Epidermal melanocyte (primary cell): ENCODE results near the gene DSG3.

Experiments used
- DNase-seq: peaks from one replicate; pipeline ENCODE4 v3.0.0; 2011; ENCODE audit warnings: low spot score; ENCODE audit not compliant: insufficient read length

DSG3 gene

GRCh38 chr18:31432316-31432715 lies 15.2 kb upstream of the DSG3 start:
- no peak for DNase-seq

DNA sequence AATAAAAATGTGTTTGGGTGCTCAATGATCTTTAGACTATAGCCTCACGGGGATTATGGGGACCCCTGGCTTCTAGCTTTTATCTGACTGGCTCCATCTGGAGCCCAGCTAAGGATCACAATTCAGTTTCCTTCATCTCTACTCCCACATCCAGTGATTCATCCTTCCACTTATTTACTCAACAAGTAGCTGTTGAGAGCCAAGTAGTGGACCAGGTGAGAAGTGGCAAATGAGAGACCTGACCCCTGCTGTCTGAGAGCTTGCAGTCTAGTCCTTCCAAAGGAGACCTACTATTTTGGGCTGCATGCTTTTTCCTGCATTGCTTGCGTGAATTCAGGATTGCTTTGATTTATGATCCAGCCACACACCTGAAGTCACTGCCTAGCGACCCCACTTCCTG lies 10.7 kb upstream of the DSG3 start:
- no peak for DNase-seq

GRCh38 chr18:31438402-31438801 lies 9.1 kb upstream of the DSG3 start:
- no peak for DNase-seq

DNA sequence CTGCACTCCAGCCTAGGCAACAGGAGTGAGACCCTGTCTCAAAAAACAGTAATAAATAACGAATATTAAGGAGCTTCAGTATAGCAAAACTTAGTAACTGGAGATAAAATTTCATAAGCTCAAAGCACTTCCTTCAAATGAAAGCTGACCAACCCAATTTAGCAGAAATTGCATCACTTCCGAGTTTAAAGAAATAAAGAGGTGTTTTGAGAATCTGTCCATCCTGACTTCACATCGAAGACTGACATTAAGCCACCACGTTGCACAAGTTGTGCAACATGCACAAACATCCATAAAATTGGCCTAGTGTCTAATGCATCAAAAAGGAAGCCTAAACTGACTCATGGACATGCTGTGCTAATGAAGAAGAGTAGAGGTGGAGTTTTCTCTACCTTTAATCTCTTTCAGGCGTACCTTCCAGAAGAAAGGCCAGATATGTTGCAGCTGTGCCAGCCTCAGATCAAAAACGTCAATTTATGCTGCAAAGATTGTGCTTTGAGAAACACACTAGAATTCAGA lies 7.7 kb upstream of the DSG3 start:
- no peak for DNase-seq

- DNase-seq: no peak
These were observed 6.8 kb upstream of the DSG3 start for GRCh38 chr18:31440787-31441186.

- DNase-seq: no peak
These were observed 6.0 kb upstream of the DSG3 start for GRCh38 chr18:31441493-31441892.

DNA sequence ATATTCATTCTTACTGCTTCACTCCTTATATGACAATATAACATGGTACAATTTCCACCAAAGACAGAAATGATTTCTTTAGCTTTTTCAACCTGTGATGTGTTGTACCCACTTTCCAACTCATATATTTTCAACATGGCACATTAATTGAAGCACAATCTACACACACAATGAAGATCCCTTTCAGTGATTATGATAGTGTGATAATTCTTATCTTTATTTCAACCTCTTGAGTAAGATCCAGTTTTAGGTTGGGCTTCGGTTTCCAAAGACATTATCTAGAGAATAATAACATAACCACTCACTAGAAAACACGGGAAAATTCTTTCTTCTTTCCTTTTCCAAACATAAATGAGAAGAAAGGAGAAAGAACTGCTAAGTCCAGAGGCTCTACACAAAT lies 3.4 kb upstream of the DSG3 start:
- no peak for DNase-seq

DNA sequence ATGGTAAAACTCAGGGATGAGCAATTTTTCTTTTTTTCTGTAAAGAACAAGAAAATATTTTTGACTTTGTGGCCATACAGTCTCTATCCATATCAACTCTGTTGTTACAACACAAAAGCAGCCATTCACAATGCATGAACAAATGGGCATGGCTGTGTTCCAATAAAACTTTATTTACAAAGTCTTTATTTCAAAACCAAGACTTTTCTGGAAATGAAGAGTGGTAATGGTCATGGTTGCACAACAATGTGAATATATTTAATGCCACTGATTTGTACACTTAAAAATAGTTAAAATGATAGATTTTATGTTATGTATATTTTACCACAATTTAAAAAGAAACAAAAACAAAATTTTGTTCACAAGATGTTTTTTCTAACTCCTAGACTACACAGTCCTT lies 1.6 kb upstream of the DSG3 start:
- no peak for DNase-seq

DNA sequence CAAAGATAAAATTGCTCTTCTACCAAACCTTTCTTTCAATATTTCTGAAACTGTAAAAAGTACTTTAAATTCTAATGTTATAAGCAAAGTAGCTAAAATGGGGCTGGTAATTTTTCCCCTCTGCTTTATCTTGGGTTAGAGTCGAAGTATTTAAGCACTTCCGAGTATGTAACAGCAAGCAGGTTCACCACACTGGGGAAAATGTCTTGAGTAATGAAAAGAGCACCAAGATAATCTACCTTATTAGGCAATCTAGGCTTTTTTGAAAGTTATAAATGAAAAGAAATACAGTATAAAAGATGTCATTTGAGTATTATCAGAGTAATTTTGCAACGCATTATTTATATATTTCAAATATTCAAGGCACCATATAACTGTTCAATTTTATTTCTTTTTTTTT lies 687 bp upstream of the DSG3 start:
- no peak for DNase-seq

- no peak for DNase-seq
These were observed 2.9 kb downstream of the DSG3 start for GRCh38 chr18:31450409-31450808.

- DNase-seq: no peak
These were observed 4.1 kb downstream of the DSG3 start for GRCh38 chr18:31451625-31452024.

- no peak for DNase-seq
These were observed 6.6 kb downstream of the DSG3 start for GRCh38 chr18:31454066-31454708.

DNA sequence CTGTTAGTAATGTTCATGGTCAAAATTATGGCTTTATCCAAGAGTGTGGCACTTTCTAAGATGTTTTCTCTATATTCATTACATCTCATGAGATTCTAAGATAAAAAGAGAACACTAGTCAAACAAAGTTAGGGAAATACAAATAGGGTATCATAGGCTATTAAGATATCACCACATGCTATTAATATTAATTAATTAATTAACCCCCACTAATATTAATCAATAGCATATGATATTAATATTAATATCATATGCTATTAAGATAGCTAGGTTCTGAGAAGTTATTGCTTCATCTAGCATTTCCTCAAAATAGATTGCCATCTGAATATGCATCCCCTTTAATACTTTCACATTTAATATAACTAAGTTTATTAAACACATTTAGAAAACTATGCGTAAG lies 22.1 kb downstream of the DSG3 start:
- DNase-seq: no peak

GRCh38 chr18:31478688-31479087 lies 31.1 kb downstream of the DSG3 start:
- DNase-seq: no peak

- no peak for DNase-seq
These were observed 34.5 kb downstream of the DSG3 start for GRCh38 chr18:31482051-31482450.

GRCh38 chr18:31483396-31483795 lies 35.9 kb downstream of the DSG3 start:
- no peak for DNase-seq

DNA sequence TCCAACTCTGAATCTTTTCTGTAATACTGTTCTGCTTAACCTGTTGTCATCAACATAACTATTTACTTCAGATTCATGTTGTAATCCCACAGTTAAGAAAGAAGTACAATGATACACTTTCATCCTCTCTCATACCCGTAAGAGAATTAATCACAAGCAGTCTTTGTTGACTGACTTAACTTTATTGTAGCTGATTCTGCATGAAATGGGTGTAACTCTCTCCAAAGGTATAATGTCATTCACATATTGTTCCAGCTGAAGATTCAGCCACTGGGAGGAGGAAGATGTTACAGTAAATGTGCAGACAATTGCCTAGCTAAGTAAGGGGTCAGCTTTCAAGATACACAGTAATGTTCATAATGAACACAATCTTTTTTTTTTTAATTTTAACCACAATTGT lies 36.9 kb downstream of the DSG3 start:
- no peak for DNase-seq

- no peak for DNase-seq
These were observed 38.6 kb downstream of the DSG3 start for GRCh38 chr18:31486165-31486564.

- DNase-seq: no peak
These were observed 39.9 kb downstream of the DSG3 start for GRCh38 chr18:31487246-31488015.

- no peak for DNase-seq
These were observed 41.8 kb downstream of the DSG3 start for GRCh38 chr18:31489311-31489710.

- no peak for DNase-seq
These were observed 42.8 kb downstream of the DSG3 start for GRCh38 chr18:31490387-31490786.

DNA sequence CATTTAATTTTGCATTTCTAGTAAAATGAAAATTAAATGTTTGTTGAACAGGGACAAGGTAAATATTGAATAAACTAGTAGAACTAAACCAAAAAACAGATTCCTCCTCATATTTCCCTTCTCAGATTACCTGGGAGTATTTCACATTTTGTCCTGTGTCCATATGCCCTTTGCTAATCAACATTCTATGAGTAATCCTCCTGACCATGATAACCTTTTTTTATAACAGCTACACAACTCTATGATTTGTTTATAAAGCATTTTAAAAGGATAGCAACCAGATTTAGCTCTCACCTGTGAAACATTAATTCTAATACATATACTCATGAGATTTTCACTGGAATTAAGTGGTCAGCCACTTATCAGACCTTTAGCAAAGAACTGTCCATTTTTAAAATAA lies 43.3 kb downstream of the DSG3 start:
- no peak for DNase-seq

DNA sequence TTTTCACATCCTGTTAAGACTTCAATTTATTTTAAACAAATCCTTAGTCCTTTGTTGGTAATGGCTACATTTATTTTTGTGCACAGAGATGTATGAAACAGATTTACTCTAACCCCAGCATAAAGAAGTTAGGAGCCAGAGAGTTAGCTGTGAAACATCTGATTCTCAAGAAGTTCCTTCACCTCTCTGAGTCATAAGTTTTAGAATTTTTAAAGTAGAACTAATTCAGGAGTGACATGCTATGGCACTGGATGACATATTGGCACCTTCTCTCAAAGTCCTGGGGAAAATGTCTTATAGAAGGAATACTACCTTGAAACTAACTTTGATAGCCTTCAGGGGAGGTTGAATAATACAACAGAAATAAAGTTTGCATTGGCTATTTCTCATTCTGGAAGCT lies 44.0 kb downstream of the DSG3 start:
- no peak for DNase-seq
